T-helper 9 cell (primary cell): Measurements from ENCODE around the gene DNAJC15.

Experiments
- DNase-seq: peaks from one replicate; pipeline ENCODE4 v3.0.0-alpha.2; 2020

DNAJC15 gene

GRCh38 chr13:43129511-43130110 lies 106.2 kb downstream of the DNAJC15 start:
- DNase-seq: no peak

GRCh38 chr13:43132257-43132656 lies 108.9 kb downstream of the DNAJC15 start:
- no peak for DNase-seq

- DNase-seq: no peak
These were observed 109.5 kb downstream of the DNAJC15 start for GRCh38 chr13:43132911-43133310.

GRCh38 chr13:43133792-43134191 lies 110.4 kb downstream of the DNAJC15 start:
- DNase-seq: no peak

- no peak for DNase-seq
These were observed 111.5 kb downstream of the DNAJC15 start for GRCh38 chr13:43134868-43135267.

GRCh38 chr13:43135516-43135915 lies 112.1 kb downstream of the DNAJC15 start:
- no peak for DNase-seq

GRCh38 chr13:43136920-43137575 lies 113.7 kb downstream of the DNAJC15 start:
- DNase-seq: no peak

- DNase-seq: no peak
These were observed 115.8 kb downstream of the DNAJC15 start for GRCh38 chr13:43139211-43139610.

- DNase-seq: no peak
These were observed 116.5 kb downstream of the DNAJC15 start for GRCh38 chr13:43139921-43140320.

- no peak for DNase-seq
These were observed 117.6 kb downstream of the DNAJC15 start for GRCh38 chr13:43140985-43141384.

- DNase-seq: no peak
These were observed 118.3 kb downstream of the DNAJC15 start for GRCh38 chr13:43141685-43142084.

GRCh38 chr13:43143591-43143990 lies 120.2 kb downstream of the DNAJC15 start:
- no peak for DNase-seq

- DNase-seq: no peak
These were observed 122.3 kb downstream of the DNAJC15 start for GRCh38 chr13:43145534-43146196.

- DNase-seq: no peak
These were observed 123.0 kb downstream of the DNAJC15 start for GRCh38 chr13:43146400-43146799.

GRCh38 chr13:43150369-43151207 lies 127.2 kb downstream of the DNAJC15 start:
- no peak for DNase-seq

GRCh38 chr13:43153436-43154090 lies 130.2 kb downstream of the DNAJC15 start:
- DNase-seq: no peak

- no peak for DNase-seq
These were observed 130.8 kb downstream of the DNAJC15 start for GRCh38 chr13:43154156-43154651.

- DNase-seq: no peak
These were observed 131.5 kb downstream of the DNAJC15 start for GRCh38 chr13:43154839-43155238.

GRCh38 chr13:43156916-43157315 lies 133.5 kb downstream of the DNAJC15 start:
- DNase-seq: no peak

GRCh38 chr13:43157796-43158195 lies 134.4 kb downstream of the DNAJC15 start:
- DNase-seq: no peak

GRCh38 chr13:43158516-43158915 lies 135.1 kb downstream of the DNAJC15 start:
- no peak for DNase-seq

- no peak for DNase-seq
These were observed 135.7 kb downstream of the DNAJC15 start for GRCh38 chr13:43159026-43159461.
